Ishikawa (cell line): ENCODE results near the gene SLCO3A1.

Source experiments
- CEBPB ChIP-seq: IDR thresholded peaks from 2 replicates; pipeline ENCODE4 v1.6.1; 2012
- CREB1 ChIP-seq: IDR thresholded peaks from 2 replicates; pipeline ENCODE4 v1.6.1; 2012; ENCODE audit warnings: low read depth
- EGR1 ChIP-seq: IDR thresholded peaks from 2 replicates; pipeline ENCODE4 v1.6.1; 2012
- EP300 ChIP-seq: IDR thresholded peaks from 2 replicates; pipeline ENCODE4 v1.6.1; 2012; ENCODE audit warnings: borderline replicate concordance
- FOXM1 ChIP-seq: IDR thresholded peaks from 2 replicates; pipeline ENCODE4 v1.6.1; 2012; ENCODE audit warnings: low read depth, borderline replicate concordance
- NFIC ChIP-seq: IDR thresholded peaks from 2 replicates; pipeline ENCODE4 v1.6.1; 2012
- RAD21 ChIP-seq: IDR thresholded peaks from 2 replicates; pipeline ENCODE4 v1.6.1; 2012; ENCODE audit warnings: low read depth
- TAF1 ChIP-seq: IDR thresholded peaks from 2 replicates; pipeline ENCODE4 v1.6.1; 2012; ENCODE audit warnings: low read depth, mild to moderate bottlenecking
- TCF12 ChIP-seq: IDR thresholded peaks from 2 replicates; pipeline ENCODE4 v1.6.1; 2012; ENCODE audit warnings: low read depth
- TEAD4 ChIP-seq: IDR thresholded peaks from 2 replicates; pipeline ENCODE4 v1.6.1; 2012
- YY1 ChIP-seq: IDR thresholded peaks from 2 replicates; pipeline ENCODE4 v1.6.1; 2012; ENCODE audit warnings: low read depth
- ZBTB7A ChIP-seq: IDR thresholded peaks from 2 replicates; pipeline ENCODE4 v1.6.1; 2012; ENCODE audit warnings: low read depth
- TF ChIP-seq, protein P1 (sequence below): IDR thresholded peaks from 2 replicates; pipeline ENCODE4 v1.6.1; 2012
- TF ChIP-seq, protein P2 (sequence below): IDR thresholded peaks from 2 replicates; pipeline ENCODE4 v1.6.1; 2012; ENCODE audit warnings: low read depth, mild to moderate bottlenecking
- TF ChIP-seq, protein P3 (sequence below): IDR thresholded peaks from 2 replicates; pipeline ENCODE4 v1.6.1; 2012

Gene SLCO3A1

GRCh38 chr15:92100301-92100700 lies 246.8 kb downstream of the SLCO3A1 start:
- TF ChIP-seq FOXM1 = no peak
- TF ChIP-seq, protein P1, sequence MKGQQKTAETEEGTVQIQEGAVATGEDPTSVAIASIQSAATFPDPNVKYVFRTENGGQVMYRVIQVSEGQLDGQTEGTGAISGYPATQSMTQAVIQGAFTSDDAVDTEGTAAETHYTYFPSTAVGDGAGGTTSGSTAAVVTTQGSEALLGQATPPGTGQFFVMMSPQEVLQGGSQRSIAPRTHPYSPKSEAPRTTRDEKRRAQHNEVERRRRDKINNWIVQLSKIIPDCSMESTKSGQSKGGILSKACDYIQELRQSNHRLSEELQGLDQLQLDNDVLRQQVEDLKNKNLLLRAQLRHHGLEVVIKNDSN = no peak

- TF ChIP-seq, protein P2, sequence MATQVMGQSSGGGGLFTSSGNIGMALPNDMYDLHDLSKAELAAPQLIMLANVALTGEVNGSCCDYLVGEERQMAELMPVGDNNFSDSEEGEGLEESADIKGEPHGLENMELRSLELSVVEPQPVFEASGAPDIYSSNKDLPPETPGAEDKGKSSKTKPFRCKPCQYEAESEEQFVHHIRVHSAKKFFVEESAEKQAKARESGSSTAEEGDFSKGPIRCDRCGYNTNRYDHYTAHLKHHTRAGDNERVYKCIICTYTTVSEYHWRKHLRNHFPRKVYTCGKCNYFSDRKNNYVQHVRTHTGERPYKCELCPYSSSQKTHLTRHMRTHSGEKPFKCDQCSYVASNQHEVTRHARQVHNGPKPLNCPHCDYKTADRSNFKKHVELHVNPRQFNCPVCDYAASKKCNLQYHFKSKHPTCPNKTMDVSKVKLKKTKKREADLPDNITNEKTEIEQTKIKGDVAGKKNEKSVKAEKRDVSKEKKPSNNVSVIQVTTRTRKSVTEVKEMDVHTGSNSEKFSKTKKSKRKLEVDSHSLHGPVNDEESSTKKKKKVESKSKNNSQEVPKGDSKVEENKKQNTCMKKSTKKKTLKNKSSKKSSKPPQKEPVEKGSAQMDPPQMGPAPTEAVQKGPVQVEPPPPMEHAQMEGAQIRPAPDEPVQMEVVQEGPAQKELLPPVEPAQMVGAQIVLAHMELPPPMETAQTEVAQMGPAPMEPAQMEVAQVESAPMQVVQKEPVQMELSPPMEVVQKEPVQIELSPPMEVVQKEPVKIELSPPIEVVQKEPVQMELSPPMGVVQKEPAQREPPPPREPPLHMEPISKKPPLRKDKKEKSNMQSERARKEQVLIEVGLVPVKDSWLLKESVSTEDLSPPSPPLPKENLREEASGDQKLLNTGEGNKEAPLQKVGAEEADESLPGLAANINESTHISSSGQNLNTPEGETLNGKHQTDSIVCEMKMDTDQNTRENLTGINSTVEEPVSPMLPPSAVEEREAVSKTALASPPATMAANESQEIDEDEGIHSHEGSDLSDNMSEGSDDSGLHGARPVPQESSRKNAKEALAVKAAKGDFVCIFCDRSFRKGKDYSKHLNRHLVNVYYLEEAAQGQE = no peak
- TF ChIP-seq, protein P3, sequence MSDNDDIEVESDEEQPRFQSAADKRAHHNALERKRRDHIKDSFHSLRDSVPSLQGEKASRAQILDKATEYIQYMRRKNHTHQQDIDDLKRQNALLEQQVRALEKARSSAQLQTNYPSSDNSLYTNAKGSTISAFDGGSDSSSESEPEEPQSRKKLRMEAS = no peak
- TF ChIP-seq TCF12 (no peak), ZBTB7A (no peak), FOXM1 (no peak), CREB1 (no peak)
Measured at GRCh38 chr15:92100751-92101150, 247.2 kb downstream of the SLCO3A1 start.

- TF ChIP-seq FOXM1 (no peak), RAD21 (no peak), TEAD4 (no peak), NFIC (no peak), TCF12 (no peak), EP300 (no peak), CREB1 (no peak), TAF1 (no peak), YY1 (no peak), EGR1 (no peak), ZBTB7A (no peak), CEBPB (no peak)
- TF ChIP-seq, protein P2 = no peak
- TF ChIP-seq, protein P3 = no peak
- TF ChIP-seq, protein P1 = no peak
Measured at GRCh38 chr15:92101708-92102394, 248.3 kb downstream of the SLCO3A1 start.

DNA sequence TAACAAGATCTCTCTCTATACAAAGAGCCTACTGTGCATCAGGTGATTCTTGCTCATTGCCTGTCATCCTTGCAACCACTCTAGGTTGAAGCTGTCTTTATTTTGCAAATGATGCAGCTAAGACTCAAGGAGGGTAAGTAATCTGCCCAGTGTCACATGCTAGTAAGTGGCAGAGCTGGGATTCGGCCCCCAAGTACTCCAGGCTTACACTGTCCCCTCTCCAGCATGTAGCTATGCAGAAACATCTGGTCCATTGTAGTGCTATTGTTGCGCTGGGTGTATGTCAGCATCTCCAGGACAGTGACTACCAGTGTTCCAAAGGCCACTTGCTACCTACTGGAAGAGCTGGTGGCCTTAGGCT lies 248.9 kb downstream of the SLCO3A1 start:
- TF ChIP-seq TEAD4 (no peak), NFIC (no peak)

GRCh38 chr15:92104072-92104471 lies 250.6 kb downstream of the SLCO3A1 start:
- TF ChIP-seq EGR1 = no peak
- TF ChIP-seq CEBPB = no peak
- TF ChIP-seq, protein P1 = no peak
- no peak for TF ChIP-seq TCF12
- no peak for TF ChIP-seq ZBTB7A
- TF ChIP-seq, protein P3 = no peak
- TF ChIP-seq TEAD4 = no peak
- TF ChIP-seq RAD21 = no peak
- TF ChIP-seq CREB1 = no peak
- no peak for TF ChIP-seq EP300
- TF ChIP-seq, protein P2 = no peak
- no peak for TF ChIP-seq TAF1
- no peak for TF ChIP-seq FOXM1
- no peak for TF ChIP-seq YY1
- TF ChIP-seq NFIC = no peak
